Stimulated activated naive CD4-positive, alpha-beta T cell (primary cell): ENCODE results near the gene INO80C.

ENCODE experiments used
- DNase-seq, 6 experiments: peaks; one replicate each; lab custom pipeline; 2025; lab: John Stamatoyannopoulos, UW

Gene INO80C

GRCh38 chr18:35430721-35431373, 66.9 kb downstream of the INO80C start:
- no peak for DNase-seq

- no peak for DNase-seq
These were observed 71.0 kb downstream of the INO80C start for GRCh38 chr18:35426786-35427185.

GRCh38 chr18:35424356-35424755, 73.4 kb downstream of the INO80C start:
- DNase-seq, result no peak

- no peak for DNase-seq
These were observed 75.5 kb downstream of the INO80C start for GRCh38 chr18:35422237-35422636.

- DNase-seq, result no peak
These were observed 79.2 kb downstream of the INO80C start for GRCh38 chr18:35418610-35419009.
